Activated naive CD8-positive, alpha-beta T cell treated with anti-CD3 and anti-CD28 coated beads, Interleukin-2, amount 50 U/mL, for 16 hours (primary cell): Measurements from ENCODE around the gene C11orf91.
"Not testable (repeated sequence)": the region's sequence is repeated elsewhere in the genome, so short reads cannot be mapped to it uniquely, and the experiment has no call there.

Source experiments
- DNase-seq: peaks from one replicate; pipeline ENCODE4 v3.0.0-alpha.2; 2020; ENCODE audit warnings: low read depth, low spot score

C11orf91 gene

DNA sequence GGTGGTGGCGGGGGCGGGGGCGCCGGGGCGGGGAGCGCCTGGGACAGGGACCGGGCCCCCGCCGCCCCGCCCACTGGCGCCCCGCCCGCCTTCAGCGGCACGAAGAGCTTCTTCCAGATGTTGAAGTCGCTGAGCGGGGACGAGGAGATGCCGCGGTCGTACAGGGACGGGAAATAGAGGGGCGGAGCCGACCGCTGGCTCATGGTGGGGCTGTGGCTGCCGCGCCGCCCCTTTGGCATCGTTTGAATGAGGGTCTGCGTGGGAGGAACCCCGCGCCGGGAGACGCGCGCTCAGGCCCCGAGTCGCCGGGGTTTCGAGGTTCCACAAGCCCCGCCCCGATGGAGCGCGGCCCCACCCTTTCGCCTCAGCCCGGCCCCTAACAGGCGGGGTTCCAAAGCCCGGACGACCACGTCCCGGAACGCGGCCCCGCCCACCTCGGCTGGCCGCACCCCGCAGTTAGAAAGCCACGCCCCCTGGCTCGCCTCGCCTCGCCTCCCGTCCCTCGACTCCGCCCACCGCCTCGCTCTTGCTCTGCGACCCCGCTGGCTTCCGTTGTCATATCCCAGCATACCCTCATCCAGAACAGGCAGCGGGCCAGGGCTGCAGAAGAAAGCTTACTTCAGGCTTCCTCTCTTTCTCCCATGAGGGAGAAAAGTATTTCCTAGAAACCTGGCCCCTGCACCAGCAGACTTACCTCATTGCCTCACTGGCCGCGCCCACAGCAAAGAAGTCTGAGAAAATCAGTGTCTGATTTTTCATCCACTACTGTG is at the start of gene C11orf91:
TSS of gene C11orf91 (minus strand) at position 325 of the 770 bp plus-strand sequence. CDS start at position 239, 86 bp downstream.
- peak; percentile 88 for DNase-seq

DNA sequence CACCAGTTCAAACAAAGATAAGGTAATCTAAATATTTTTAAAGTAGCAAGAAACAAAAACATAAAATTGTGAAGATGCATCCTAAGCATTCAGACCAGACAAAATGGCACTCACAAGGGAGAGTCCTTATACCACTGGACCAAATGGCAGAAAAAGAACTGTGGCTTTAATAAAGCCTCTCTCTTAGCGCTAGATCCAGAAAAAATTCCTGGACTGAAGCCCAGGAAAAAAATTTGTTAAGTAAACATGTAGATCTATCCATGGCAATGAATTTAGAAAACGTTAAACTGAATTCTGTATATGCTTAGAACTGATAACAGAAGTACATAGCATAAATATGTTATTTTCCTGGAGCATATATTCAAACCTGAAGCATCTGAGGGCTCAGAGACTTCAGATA is 47.4 kb upstream of the C11orf91 start:
- DNase-seq = no peak

DNA sequence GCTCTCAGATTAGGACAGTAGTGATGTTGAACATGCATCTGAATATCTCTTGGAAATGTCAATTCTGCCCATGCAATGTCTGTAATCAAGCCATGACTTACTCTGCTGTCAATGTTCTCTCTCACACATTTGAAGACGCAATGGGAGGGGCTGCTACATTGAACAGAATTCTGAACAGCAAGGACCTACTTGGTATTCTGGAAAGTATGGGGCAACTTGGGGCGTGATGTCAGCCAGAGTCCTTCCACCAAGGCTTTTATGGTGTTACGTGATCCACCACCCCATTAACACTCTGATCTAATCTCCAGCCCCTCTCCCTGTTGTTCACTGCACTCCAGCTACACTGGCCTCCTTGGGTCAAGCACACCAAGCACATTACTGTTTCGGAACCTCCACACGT is 42.7 kb upstream of the C11orf91 start:
- no peak for DNase-seq

GRCh38 chr11:33742249-33742851 is 41.7 kb upstream of the C11orf91 start:
- DNase-seq = no peak

GRCh38 chr11:33741806-33742205 is 41.2 kb upstream of the C11orf91 start:
- DNase-seq = no peak

- no peak for DNase-seq
Measured at GRCh38 chr11:33737362-33737821, 36.8 kb upstream of the C11orf91 start.

DNA sequence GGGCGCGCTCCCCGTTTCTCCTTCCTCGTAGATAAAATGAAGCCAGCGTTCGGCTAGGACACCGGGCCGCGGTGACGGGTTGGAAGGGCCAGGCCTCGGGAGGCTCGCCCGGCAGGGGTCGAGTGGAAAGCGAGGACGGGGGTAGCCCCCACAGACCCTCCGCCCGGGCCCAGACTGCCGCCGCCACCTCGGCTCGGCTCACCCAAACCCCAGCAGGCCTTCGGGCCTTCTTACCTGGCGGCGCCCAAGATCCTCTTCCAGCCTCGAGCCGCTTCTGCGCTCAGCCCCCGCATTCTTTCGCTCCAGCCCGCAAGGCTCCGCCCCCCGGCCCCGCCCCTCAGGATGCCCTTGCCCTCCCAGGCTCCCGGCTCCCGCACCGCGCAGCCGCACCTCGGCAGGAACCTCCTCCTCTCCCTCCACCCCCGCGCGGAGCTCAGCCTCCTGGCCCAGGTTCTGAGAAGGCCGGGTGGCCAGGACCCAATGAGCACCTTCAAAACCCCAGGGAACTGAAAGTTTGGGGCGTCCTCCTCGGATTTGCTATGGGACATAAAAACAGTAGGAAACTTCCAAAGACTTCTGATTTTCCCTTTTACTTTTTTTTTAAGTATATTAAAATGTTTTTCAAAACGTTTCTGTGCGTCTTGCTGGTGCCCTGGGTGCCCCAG is 35.7 kb upstream of the C11orf91 start, which contains the start of gene CD59:
TSS of gene CD59 (minus strand) at position 276 of the 665 bp plus-strand sequence. CDS start 13,978 bp downstream, outside the sequence.
- DNase-seq = peak; percentile 79

DNA sequence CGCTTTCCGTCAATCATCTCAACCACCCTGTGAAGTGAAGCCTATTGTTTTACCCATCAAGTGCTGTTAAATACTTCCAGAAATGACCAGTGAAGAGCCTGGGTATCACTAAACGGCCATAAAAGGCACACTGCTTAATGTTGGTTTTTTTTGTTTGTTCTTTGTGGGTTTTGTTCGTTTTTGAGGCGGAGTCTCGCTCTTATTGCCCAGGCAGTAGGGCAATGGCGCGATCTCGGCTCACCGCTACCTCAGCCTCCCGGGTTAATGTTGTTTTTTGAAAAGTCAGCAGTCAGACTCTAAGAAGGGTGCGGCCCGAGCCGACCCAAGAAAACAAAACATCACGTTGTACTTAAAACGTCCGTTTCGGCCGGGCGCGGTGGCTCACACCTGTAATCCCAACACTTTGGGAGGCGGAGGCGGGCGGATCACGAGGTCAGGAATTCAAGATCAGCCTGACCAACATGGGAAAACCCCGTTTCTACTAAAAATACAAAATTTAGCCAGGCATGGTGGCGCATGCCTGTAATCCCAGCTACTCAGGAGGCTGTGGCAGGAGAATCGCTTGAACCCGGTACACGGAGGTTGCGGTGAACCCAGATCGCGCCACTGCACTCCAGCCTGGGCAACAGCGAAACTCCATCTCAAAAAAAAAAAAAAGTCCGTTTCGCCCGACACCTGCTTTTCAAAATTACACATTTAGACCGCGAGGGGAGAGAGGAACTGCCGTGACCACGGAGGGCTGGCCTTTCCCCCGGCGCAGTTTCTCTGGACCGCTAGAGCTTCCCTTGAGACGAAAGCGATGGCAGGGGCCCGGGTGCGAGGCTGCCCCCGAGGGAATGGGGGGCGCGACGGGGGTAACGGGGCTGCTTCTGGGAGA is 34.9 kb upstream of the C11orf91 start:
- DNase-seq = no peak

GRCh38 chr11:33734441-33735270 is 34.0 kb upstream of the C11orf91 start:
- no peak for DNase-seq

- DNase-seq = no peak
Measured at GRCh38 chr11:33733980-33734379, 33.4 kb upstream of the C11orf91 start.

- DNase-seq = no peak
Measured at GRCh38 chr11:33731723-33732531, 31.3 kb upstream of the C11orf91 start.

GRCh38 chr11:33730716-33731115 is 30.1 kb upstream of the C11orf91 start:
- DNase-seq = no peak

DNA sequence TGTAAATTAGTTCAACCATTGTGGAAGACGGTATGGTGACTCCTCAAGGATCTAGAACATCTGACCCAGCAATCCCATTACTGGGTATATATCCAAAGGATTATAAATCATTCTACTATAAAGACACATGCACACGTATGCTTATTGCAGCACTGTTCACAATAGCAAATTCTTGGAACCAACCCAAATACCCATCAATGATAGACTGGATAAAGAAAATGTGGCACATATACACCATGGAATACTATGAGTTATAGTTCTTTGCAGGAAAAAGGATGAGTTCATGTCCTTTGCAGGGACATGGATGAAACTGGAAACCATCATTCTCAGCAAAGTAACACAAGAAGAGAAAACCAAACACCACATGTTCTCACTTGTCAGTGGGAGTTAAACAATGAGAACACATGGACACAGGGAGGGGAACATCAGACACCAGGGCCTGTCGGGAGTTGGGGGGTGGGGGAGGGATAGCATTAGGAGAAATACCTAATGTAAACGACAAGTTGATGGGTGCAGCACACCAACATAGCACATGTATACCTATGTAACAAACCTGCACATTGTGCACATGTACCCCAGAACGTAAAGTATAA is 28.5 kb upstream of the C11orf91 start:
- not testable (repeated sequence) for DNase-seq

DNA sequence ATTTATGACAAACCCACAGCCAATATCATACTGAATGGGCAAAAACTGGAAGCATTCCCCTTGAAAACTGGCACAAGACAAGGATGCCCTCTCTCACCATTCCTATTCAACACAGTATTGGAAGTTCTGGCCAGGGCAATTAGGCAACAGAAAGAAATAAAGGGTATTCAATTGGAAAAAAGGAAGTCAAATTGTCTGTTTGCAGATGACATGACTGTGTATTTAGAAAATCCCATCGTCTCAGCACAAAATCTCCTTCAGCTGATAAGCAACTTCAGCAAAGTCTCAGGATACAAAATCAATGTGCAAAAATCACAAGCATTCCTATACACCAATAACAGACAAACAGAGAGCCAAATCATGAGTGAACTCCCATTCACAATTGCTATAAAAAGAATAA is 26.9 kb upstream of the C11orf91 start:
- DNase-seq = not testable (repeated sequence)

DNA sequence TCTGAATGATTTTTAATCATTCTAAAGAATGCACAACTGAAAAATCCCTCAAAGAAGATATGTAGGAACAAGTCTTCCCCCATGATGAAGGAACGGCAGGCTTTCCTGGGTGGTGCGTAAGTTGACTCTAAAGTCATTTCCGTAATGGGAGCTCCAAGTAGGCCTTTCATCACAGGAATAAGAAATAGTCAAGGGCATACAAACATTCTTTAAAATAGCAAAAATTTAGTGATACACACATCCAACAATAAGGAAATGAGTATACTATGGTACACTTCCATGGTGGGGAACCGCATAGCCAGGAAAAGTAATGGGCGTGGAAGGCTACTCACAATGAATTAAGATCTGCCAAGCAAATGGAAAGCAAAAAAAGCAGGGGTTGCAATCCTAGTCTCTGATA is 24.9 kb upstream of the C11orf91 start:
- DNase-seq = no peak

GRCh38 chr11:33724644-33725035 is 24.0 kb upstream of the C11orf91 start:
- no peak for DNase-seq

- DNase-seq = no peak
Measured at GRCh38 chr11:33723238-33723881, 22.7 kb upstream of the C11orf91 start.

DNA sequence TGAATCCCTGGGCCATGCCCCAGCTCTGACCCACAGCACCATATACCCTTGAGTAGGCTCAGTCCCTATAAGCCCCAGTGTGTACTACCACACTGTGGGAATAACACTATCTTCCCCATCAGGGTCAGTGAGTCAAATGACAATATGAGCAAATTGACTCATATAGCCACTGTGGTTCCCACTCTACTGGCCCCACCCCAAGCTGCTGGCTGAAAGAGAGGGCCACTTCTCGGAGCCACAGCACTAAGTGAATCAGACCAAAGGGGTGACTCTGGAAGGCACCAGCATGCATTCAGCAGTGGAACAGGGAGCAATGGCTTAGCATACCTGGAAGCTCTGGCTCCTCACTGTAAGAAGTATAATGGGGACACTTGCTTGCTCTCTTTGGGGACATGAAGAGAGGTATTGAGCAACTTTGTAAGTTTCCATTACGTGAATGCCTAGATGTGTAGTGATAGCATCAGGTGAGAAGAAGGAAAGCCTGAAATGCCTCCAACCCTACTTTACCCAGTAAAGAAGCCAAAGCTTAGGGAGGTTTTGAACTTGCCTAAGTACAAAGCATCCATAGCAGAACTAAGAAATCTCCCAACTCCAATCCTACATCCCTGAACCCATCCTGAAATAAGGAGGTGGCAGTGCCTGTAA is 22.1 kb upstream of the C11orf91 start:
- DNase-seq = no peak
